C4-2B (cell line): ENCODE results near the gene CSAD.

Experiments
- ZFX ChIP-seq: fragments of 450-650 bp; IDR thresholded peaks from 2 replicates; pipeline ENCODE4 v1.6.1; 2017
- TF ChIP-seq, protein P1 (sequence below): fragments of 450-650 bp; conservative IDR thresholded peaks from 2 replicates; pipeline ENCODE4 v1.5.1; 2017; ENCODE audit warnings: mild to moderate bottlenecking

DNA sequence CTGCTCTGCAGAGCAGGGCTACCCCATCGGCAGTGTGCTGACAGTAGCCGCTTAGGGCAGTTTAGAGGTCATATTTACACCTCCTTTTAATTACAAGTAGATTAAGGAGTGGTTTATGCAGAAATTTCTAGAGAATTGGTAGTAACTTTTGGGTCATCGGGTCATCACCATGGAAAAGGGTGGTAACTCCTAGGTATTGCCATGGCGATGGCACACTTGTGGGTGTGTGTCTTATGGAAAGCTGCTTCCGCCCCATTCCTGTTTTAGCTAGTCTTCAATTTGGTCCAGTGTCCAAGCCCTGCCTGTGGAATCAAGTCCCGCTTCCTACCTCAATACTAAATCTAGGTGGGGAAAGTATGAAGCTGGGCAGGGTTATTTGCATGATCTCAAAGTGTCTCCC, 29.7 kb downstream of the CSAD start:
- TF ChIP-seq, protein P1, sequence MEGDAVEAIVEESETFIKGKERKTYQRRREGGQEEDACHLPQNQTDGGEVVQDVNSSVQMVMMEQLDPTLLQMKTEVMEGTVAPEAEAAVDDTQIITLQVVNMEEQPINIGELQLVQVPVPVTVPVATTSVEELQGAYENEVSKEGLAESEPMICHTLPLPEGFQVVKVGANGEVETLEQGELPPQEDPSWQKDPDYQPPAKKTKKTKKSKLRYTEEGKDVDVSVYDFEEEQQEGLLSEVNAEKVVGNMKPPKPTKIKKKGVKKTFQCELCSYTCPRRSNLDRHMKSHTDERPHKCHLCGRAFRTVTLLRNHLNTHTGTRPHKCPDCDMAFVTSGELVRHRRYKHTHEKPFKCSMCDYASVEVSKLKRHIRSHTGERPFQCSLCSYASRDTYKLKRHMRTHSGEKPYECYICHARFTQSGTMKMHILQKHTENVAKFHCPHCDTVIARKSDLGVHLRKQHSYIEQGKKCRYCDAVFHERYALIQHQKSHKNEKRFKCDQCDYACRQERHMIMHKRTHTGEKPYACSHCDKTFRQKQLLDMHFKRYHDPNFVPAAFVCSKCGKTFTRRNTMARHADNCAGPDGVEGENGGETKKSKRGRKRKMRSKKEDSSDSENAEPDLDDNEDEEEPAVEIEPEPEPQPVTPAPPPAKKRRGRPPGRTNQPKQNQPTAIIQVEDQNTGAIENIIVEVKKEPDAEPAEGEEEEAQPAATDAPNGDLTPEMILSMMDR: no peak
- TF ChIP-seq ZFX: no peak
